GM19099 (cell line): ENCODE results near the gene TSHZ2.

ENCODE experiments used
- POLR2A ChIP-seq: IDR thresholded peaks from 3 replicates; pipeline ENCODE4 v1.6.1; 2011; ENCODE audit warnings: low read depth; ENCODE audit not compliant: insufficient read length; ENCODE audit errors: extremely low read depth

Gene TSHZ2

GRCh38 chr20:53238121-53238660, 266.0 kb downstream of the TSHZ2 start:
- no peak for TF ChIP-seq POLR2A

DNA sequence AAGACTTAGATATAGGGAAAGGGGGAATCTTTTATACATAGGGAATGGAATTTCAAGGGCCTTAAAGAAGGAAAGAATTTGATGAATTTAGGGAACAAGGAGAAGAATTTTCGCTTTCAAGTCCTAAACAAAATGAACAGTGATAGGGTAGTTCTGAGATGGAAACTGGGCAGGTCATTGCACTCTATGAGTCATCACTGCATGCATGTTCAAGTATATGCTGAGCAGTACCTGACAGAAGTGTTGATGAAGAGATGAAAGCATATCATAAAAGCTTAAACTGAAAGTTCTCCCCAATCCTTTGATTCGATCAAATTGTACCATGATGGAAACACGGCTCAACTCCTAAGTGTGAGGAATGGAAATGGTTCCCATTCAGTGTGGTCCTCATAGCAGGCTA, 271.0 kb downstream of the TSHZ2 start:
- no peak for TF ChIP-seq POLR2A

- TF ChIP-seq POLR2A, result no peak
Measured at GRCh38 chr20:53244711-53245110, 272.6 kb downstream of the TSHZ2 start.

GRCh38 chr20:53245574-53245973, 273.4 kb downstream of the TSHZ2 start:
- no peak for TF ChIP-seq POLR2A

GRCh38 chr20:53247468-53248103, 275.4 kb downstream of the TSHZ2 start:
- no peak for TF ChIP-seq POLR2A

DNA sequence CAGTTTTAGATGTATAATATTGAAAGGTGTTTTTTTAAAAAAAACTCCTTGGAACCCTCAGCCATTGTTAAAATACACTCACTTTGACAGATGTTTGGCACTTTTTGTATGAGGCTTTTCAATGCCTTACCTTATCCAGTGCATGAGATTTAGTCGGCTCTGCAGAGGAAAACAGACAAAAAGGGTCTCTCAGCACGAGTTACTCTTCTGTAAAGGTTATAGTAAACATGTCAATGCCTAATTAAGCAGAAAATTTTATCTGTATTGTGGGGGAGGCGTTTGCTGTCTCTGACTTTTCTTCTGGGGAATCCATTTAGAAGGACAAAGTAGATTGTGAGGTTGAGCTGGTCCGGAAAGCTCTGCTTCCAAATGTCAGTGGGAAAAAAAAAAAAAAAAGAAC, 278.3 kb downstream of the TSHZ2 start:
- no peak for TF ChIP-seq POLR2A

GRCh38 chr20:53252002-53252401, 279.8 kb downstream of the TSHZ2 start:
- no peak for TF ChIP-seq POLR2A

- no peak for TF ChIP-seq POLR2A
Measured at GRCh38 chr20:53253668-53254067, 281.5 kb downstream of the TSHZ2 start.

GRCh38 chr20:53255102-53255710, 283.0 kb downstream of the TSHZ2 start:
- TF ChIP-seq POLR2A, result no peak

GRCh38 chr20:53258741-53259140, 286.6 kb downstream of the TSHZ2 start:
- no peak for TF ChIP-seq POLR2A

- no peak for TF ChIP-seq POLR2A
Measured at GRCh38 chr20:53260168-53260567, 288.0 kb downstream of the TSHZ2 start.

GRCh38 chr20:53260591-53260990, 288.4 kb downstream of the TSHZ2 start:
- TF ChIP-seq POLR2A, result no peak

DNA sequence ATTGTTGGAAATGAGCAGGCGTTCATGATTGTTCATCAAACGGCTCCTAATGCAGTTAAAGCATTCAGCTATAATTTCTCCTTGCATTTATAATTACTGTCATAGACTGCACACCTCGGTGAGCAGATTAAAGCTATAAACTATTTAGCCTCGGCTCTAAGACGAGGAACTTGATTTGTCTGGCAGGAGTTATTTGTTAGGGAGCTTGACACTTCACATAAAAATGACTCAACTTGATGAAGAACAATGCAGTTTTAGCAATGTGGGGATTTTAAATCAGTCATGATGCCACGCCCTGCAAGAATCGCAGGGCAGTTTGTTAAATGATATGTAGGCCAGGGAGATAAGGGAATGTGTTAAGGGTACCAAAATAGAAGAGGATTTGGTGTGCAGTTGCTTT, 290.2 kb downstream of the TSHZ2 start:
- no peak for TF ChIP-seq POLR2A

- no peak for TF ChIP-seq POLR2A
Measured at GRCh38 chr20:53263554-53264438, 291.6 kb downstream of the TSHZ2 start.

DNA sequence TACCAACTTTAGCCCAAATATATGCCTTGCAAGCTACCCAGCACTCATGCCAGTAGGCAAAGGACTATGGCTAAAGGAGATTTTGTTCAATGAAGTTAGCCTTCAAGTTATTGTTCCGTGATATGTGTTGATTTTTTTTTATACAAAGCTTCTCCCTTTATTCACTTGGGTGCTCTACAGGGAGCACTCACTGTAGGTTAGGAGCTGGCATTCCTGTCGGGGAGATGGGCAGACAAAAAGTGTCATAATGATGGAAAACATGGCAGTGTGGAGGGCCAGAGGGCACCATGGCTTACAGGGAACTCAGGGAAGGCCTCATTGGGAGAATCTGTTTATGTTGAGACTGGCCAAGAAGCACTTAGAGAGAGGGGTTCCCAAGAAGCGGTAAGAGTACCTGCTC, 292.4 kb downstream of the TSHZ2 start:
- no peak for TF ChIP-seq POLR2A

GRCh38 chr20:53265304-53265875, 293.2 kb downstream of the TSHZ2 start:
- no peak for TF ChIP-seq POLR2A

DNA sequence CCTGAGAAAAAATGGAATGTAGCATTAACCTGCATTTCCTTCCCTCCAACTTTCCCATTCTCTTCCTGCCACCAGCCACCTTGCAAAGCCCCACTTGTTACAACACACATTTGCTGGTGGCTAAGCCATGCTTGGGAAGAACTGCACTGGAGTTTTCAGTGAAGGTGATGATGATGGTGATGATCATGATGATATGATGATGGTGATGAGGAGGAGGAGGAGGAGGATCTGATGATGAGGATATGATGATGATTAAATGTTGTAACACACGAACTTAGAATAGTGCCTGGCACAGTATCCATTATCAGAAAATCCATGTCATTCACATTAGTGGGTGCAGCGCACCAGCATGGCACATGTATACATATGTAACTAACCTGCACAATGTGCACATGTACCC, 297.2 kb downstream of the TSHZ2 start:
- TF ChIP-seq POLR2A, result no peak
